ELR (cell line): ENCODE results near the gene TBX4.
"Not testable (repeated sequence)": the region's sequence is repeated elsewhere in the genome, so short reads cannot be mapped to it uniquely, and the experiment has no call there.

Experiments
- DNase-seq: peaks from one replicate; pipeline ENCODE4 v3.0.0-alpha.2; 2015; ENCODE audit warnings: low read depth

TBX4 gene

GRCh38 chr17:61498042-61498994, 46.1 kb downstream of the TBX4 start:
- no peak for DNase-seq

- no peak for DNase-seq
Observed at GRCh38 chr17:61499632-61500031, 47.4 kb downstream of the TBX4 start.

- DNase-seq, result no peak
Observed at GRCh38 chr17:61500287-61500686, 48.1 kb downstream of the TBX4 start.

GRCh38 chr17:61502292-61502691, 50.1 kb downstream of the TBX4 start:
- DNase-seq, result no peak

GRCh38 chr17:61503961-61504360, 51.7 kb downstream of the TBX4 start:
- peak; percentile 42 for DNase-seq

- peak; percentile 84 for DNase-seq
Observed at GRCh38 chr17:61504697-61505096, 52.5 kb downstream of the TBX4 start.

GRCh38 chr17:61505846-61506627, 53.8 kb downstream of the TBX4 start:
- no peak for DNase-seq

GRCh38 chr17:61507383-61508066, 55.3 kb downstream of the TBX4 start:
- no peak for DNase-seq

- DNase-seq, result no peak
Observed at GRCh38 chr17:61508912-61509311, 56.7 kb downstream of the TBX4 start.

GRCh38 chr17:61509454-61509853, 57.2 kb downstream of the TBX4 start:
- not testable (repeated sequence) for DNase-seq

GRCh38 chr17:61510237-61510636, 58.0 kb downstream of the TBX4 start:
- no peak for DNase-seq

GRCh38 chr17:61510991-61511390, 58.8 kb downstream of the TBX4 start:
- no peak for DNase-seq

GRCh38 chr17:61511480-61512182, 59.4 kb downstream of the TBX4 start:
- no peak for DNase-seq

GRCh38 chr17:61514491-61514890, 62.3 kb downstream of the TBX4 start:
- DNase-seq, result no peak

GRCh38 chr17:61517265-61517664, 65.0 kb downstream of the TBX4 start:
- DNase-seq, result no peak

GRCh38 chr17:61517843-61518606, 65.8 kb downstream of the TBX4 start:
- DNase-seq, result no peak

GRCh38 chr17:61519139-61519538, 66.9 kb downstream of the TBX4 start:
- DNase-seq, result no peak

- no peak for DNase-seq
Observed at GRCh38 chr17:61519754-61520440, 67.7 kb downstream of the TBX4 start.

- no peak for DNase-seq
Observed at GRCh38 chr17:61520897-61521296, 68.7 kb downstream of the TBX4 start.

GRCh38 chr17:61522088-61522487, 69.9 kb downstream of the TBX4 start:
- no peak for DNase-seq
